ENCODE measurements around the gene PAPPA.

PAPPA gene

GRCh38 chr9:116153765-116154333 lies at the start of gene PAPPA:
Gene PAPPA (plus strand): TSS chr9:116153791. CDS start chr9:116154173, 382 bp downstream.
- H4K20me1 ChIP-seq, result peaks cover 24% of the 10 kb centered on the region; the same call in 1 of the 2 replicates
- H3K27ac ChIP-seq, result no peak within 1 kb of the TSS
- no peaks in the 10 kb centered on the region for H3K4me1 ChIP-seq
- no peaks in the 10 kb centered on the region for H3K36me3 ChIP-seq
- peak within 1 kb of the TSS; percentile 57 for H3K4me3 ChIP-seq
- no peaks in the 10 kb centered on the region for H3K9me3 ChIP-seq
- TF ChIP-seq Cebpa-rat (IDR thresholded peaks at IDR 0.05), result no peak
- no peak within 1 kb of the TSS for H3K9ac ChIP-seq
- peak within 1 kb of the TSS; percentile 61 for H3K4me2 ChIP-seq
- peaks cover 66% of the 10 kb centered on the region for H3K27me3 ChIP-seq

GRCh38 chr9:116103976-116104820 lies 49.4 kb upstream of the PAPPA start:
- TF ChIP-seq Cebpa-rat (IDR thresholded peaks at IDR 0.05), result no peak
- Histone ChIP-seq H3K9ac (no peak overlapping the region), H3K4me2 (no peak overlapping the region), H3K9me3 (no peaks in the 10 kb centered on the region), H3K27me3 (no peaks in the 10 kb centered on the region), H4K20me1 (no peaks in the 10 kb centered on the region), H3K4me3 (no peak overlapping the region), H3K4me1 (no peaks in the 10 kb centered on the region), H3K36me3 (no peaks in the 10 kb centered on the region), H3K27ac (no peak overlapping the region)

- H3K27me3 ChIP-seq, result no peaks in the 10 kb centered on the region
- no peak overlapping the region for H3K4me2 ChIP-seq
- no peaks in the 10 kb centered on the region for H3K4me1 ChIP-seq
- H3K27ac ChIP-seq, result no peak overlapping the region
- no peak for TF ChIP-seq Cebpa-rat (IDR thresholded peaks at IDR 0.05)
- H3K9me3 ChIP-seq, result no peaks in the 10 kb centered on the region
- H4K20me1 ChIP-seq, result no peaks in the 10 kb centered on the region
- H3K4me3 ChIP-seq, result no peak overlapping the region
- H3K36me3 ChIP-seq, result no peaks in the 10 kb centered on the region
- no peak overlapping the region for H3K9ac ChIP-seq
Measured at GRCh38 chr9:116112236-116112635, 41.4 kb upstream of the PAPPA start.

- TF ChIP-seq Cebpa-rat (IDR thresholded peaks at IDR 0.05), result no peak
- Histone ChIP-seq H4K20me1 (no peaks in the 10 kb centered on the region), H3K27me3 (no peaks in the 10 kb centered on the region), H3K36me3 (no peaks in the 10 kb centered on the region), H3K4me3 (no peak overlapping the region), H3K27ac (no peak overlapping the region), H3K9ac (no peak overlapping the region), H3K4me2 (no peak overlapping the region), H3K4me1 (no peaks in the 10 kb centered on the region), H3K9me3 (no peaks in the 10 kb centered on the region)
Measured at GRCh38 chr9:116115761-116116353, 37.7 kb upstream of the PAPPA start.

- Histone ChIP-seq H3K4me1 (no peaks in the 10 kb centered on the region), H3K27ac (no peak overlapping the region), H3K27me3 (no peaks in the 10 kb centered on the region), H3K36me3 (no peaks in the 10 kb centered on the region), H3K4me3 (no peak overlapping the region), H4K20me1 (no peaks in the 10 kb centered on the region), H3K9ac (no peak overlapping the region), H3K4me2 (no peak overlapping the region), H3K9me3 (no peaks in the 10 kb centered on the region)
- no peak for TF ChIP-seq Cebpa-rat (IDR thresholded peaks at IDR 0.05)
Measured at GRCh38 chr9:116116393-116116792, 37.2 kb upstream of the PAPPA start.

GRCh38 chr9:116123171-116123570 lies 30.4 kb upstream of the PAPPA start:
- no peak overlapping the region for H3K9ac ChIP-seq
- H3K4me1 ChIP-seq, result no peaks in the 10 kb centered on the region
- H3K36me3 ChIP-seq, result no peaks in the 10 kb centered on the region
- H3K9me3 ChIP-seq, result no peaks in the 10 kb centered on the region
- no peaks in the 10 kb centered on the region for H4K20me1 ChIP-seq
- H3K4me3 ChIP-seq, result no peak overlapping the region
- H3K27me3 ChIP-seq, result no peaks in the 10 kb centered on the region
- no peak overlapping the region for H3K27ac ChIP-seq
- H3K4me2 ChIP-seq, result no peak overlapping the region
- TF ChIP-seq Cebpa-rat (IDR thresholded peaks at IDR 0.05), result no peak

- Histone ChIP-seq H3K36me3 (no peaks in the 10 kb centered on the region), H3K4me1 (no peaks in the 10 kb centered on the region), H4K20me1 (no peaks in the 10 kb centered on the region), H3K9me3 (no peaks in the 10 kb centered on the region), H3K4me3 (no peak overlapping the region), H3K27me3 (no peaks in the 10 kb centered on the region), H3K9ac (no peak overlapping the region), H3K4me2 (no peak overlapping the region), H3K27ac (no peak overlapping the region)
- TF ChIP-seq Cebpa-rat (IDR thresholded peaks at IDR 0.05), result no peak
Measured at GRCh38 chr9:116124472-116125040, 29.0 kb upstream of the PAPPA start.

- no peaks in the 10 kb centered on the region for H3K4me1 ChIP-seq
- no peaks in the 10 kb centered on the region for H3K27me3 ChIP-seq
- no peak for TF ChIP-seq Cebpa-rat (IDR thresholded peaks at IDR 0.05)
- H3K9ac ChIP-seq, result no peak overlapping the region
- no peaks in the 10 kb centered on the region for H4K20me1 ChIP-seq
- no peak overlapping the region for H3K27ac ChIP-seq
- H3K9me3 ChIP-seq, result no peaks in the 10 kb centered on the region
- H3K4me2 ChIP-seq, result no peak overlapping the region
- H3K36me3 ChIP-seq, result no peaks in the 10 kb centered on the region
- H3K4me3 ChIP-seq, result no peak overlapping the region
Measured at GRCh38 chr9:116133163-116133562, 20.4 kb upstream of the PAPPA start.

- no peak overlapping the region for H3K27ac ChIP-seq
- no peak overlapping the region for H3K4me2 ChIP-seq
- no peaks in the 10 kb centered on the region for H3K36me3 ChIP-seq
- no peak overlapping the region for H3K9ac ChIP-seq
- no peaks in the 10 kb centered on the region for H3K27me3 ChIP-seq
- no peak overlapping the region for H3K4me3 ChIP-seq
- H4K20me1 ChIP-seq, result no peaks in the 10 kb centered on the region
- no peaks in the 10 kb centered on the region for H3K4me1 ChIP-seq
- no peak for TF ChIP-seq Cebpa-rat (IDR thresholded peaks at IDR 0.05)
- no peaks in the 10 kb centered on the region for H3K9me3 ChIP-seq
Measured at GRCh38 chr9:116134975-116135374, 18.6 kb upstream of the PAPPA start.

GRCh38 chr9:116137010-116137409 lies 16.6 kb upstream of the PAPPA start:
- no peaks in the 10 kb centered on the region for H3K9me3 ChIP-seq
- no peak for TF ChIP-seq Cebpa-rat (IDR thresholded peaks at IDR 0.05)
- H3K4me3 ChIP-seq, result no peak overlapping the region
- no peaks in the 10 kb centered on the region for H3K4me1 ChIP-seq
- no peaks in the 10 kb centered on the region for H3K36me3 ChIP-seq
- H3K4me2 ChIP-seq, result no peak overlapping the region
- no peaks in the 10 kb centered on the region for H4K20me1 ChIP-seq
- H3K27ac ChIP-seq, result no peak overlapping the region
- no peak overlapping the region for H3K9ac ChIP-seq
- H3K27me3 ChIP-seq, result no peaks in the 10 kb centered on the region

Measured in BLaER1 (cell line).